ENCODE results near the gene TOLLIP.

Gene TOLLIP

DNA sequence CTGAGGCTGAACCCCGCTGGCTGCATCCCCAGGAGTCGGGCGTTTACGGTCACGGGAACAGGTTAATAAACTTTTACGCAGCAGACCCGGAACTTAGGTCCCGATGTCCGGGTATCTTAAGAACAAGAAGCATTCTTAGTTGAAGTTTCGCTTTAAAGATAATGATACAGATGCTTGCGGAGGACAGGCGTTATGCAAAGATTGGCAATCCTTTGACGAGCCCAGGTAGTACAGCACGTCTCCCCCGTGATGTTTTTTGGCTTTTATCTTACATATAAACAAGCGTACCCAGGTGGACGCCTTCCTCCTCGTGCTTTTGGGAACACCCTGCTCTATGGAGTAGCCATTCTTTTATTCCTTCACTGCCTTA, 871 bp upstream of the TOLLIP start:
- no peak for DNase-seq

DNA sequence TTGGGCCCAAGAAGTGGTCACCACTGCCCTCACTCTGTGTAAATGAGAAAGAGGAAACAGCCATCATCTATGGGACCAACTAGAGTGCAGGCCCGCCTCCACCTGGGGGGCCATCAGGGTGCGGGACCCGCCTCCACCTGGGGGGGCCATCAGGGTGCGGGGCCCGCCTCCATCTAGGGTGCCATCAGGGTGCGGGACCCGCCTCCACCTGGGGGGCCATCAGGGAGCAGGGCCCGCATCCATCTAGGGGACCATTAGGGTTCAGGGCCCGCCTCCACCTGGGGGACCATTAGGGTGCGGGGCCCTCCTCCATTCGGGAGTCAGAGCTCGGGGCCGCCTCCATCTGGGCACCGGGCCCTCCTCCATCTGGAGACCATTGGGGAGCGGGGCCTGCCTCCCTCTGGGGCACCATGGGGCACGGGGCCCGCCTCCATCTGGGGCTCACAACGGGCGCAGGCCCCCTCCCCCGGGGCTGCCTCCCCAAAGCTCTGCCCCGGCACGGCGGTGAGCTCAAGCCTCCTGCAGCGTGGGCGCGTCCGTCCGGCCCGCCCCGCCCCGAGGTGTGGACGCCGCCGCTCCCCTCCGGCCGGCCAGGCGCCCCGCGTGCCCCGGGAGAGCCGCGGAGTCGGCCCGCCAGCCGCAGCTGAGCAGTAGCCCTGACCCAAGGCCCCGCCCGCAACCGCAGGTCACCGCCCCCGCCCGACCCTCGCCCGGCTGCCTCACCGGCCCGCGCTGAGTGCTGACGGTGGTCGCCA, 512 bp downstream of the TOLLIP start:
- DNase-seq = no peak

- DNase-seq = no peak
These were observed 1.3 kb downstream of the TOLLIP start for GRCh38 chr11:1307998-1308742.

- no peak for DNase-seq
These were observed 2.1 kb downstream of the TOLLIP start for GRCh38 chr11:1307163-1307870.

GRCh38 chr11:1306186-1307162, 3.0 kb downstream of the TOLLIP start:
- DNase-seq = no peak

DNA sequence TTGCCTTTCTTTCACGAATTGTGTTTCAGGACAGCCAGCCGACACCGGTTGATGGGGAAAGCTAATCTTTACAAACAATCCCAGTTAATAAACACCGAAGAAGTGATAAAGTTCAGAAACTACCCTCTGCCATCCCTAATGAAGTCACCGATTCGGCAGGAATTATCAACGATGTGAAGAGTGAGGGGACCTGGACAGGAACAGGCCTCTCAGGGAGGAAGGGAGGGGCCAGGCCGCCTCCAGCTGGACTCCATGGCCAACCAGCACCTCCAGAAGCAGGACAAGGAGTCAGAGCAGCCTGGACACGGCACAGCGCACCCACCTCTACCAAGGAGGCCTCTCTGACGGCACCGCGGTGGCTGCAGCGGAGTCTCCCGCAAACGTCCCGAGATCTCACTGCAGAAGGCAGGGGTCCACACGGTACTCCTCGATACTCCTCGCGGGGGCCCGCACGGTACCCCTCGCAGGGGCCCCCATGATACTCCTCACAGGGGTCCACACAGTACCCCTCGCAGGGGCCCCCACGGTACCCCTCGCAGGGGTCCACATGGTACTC, 3.9 kb downstream of the TOLLIP start:
- no peak for DNase-seq

DNA sequence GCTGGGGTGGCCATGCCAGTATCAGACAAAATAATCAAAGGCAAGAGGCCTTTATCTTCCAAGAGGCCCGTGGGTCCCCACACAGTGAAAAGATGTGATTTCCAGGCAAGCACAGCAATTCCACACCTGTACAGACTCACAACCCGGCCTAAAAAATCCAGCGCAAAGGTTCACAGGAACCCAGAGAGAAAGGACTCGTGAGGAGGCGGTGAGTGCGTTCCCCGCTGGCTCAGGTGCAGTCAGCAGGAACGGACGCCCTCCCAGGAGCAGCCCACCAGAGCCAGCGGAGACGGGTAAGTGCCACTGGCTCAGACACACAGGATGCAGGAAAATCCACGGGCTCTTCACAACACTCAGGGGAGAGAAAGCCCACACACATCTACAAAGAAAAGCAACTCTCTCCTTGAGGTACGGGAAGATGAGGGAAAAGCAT, 4.4 kb downstream of the TOLLIP start:
- DNase-seq = no peak

DNA sequence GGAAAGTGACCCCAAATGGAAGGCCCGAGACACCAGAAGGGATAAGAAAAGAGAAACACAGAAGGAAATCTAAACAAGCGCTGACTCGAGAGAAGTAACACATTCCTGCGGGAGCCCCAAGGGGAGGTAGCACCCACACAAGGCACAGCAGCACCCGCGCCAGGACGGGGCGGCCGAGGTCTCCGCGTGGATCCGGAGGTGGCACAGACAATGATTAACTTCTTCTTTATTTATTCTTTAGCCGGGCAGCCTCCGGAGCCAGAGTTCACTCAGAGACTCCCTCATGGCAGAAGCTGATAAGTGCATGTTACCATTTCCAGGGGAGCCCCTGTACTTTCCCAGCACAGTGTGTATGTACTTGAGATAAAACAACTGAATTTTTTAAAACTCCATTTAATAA, 5.1 kb downstream of the TOLLIP start:
- no peak for DNase-seq

- DNase-seq = no peak
These were observed 5.5 kb downstream of the TOLLIP start for GRCh38 chr11:1303973-1304372.

DNA sequence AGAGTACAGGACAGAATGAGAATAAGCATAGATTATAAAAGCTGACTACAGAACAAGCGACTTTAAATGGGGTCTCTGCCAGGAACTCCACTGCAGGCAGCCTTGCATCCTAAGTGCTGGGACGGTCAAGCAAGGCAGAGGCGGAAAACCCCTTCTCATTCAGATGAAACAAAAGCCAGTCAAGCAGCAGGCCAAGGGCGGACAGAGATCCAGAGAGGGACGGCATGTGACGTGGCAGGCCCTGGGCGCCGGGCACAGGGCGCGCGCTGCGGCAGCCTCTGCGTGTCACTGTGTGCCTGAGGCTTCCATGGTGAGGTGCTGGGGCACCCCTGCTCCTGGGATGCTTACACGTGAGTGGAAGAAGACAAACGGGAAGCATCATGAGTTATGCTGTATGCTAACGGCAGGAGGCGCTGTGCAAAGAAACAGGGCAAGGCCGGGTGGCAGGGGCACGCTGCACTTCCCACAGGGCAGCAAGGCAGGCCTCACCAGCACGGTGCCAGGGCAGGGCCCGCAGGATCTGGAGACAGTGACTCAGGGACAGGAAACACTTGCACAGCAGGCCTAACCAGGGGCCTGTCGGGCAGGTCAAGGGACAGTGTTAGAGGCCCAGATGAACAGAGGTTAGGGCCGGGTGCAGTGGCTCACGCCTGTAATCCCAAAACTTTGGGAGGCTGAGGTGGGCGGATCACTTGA, 6.2 kb downstream of the TOLLIP start:
- DNase-seq = no peak

DNA sequence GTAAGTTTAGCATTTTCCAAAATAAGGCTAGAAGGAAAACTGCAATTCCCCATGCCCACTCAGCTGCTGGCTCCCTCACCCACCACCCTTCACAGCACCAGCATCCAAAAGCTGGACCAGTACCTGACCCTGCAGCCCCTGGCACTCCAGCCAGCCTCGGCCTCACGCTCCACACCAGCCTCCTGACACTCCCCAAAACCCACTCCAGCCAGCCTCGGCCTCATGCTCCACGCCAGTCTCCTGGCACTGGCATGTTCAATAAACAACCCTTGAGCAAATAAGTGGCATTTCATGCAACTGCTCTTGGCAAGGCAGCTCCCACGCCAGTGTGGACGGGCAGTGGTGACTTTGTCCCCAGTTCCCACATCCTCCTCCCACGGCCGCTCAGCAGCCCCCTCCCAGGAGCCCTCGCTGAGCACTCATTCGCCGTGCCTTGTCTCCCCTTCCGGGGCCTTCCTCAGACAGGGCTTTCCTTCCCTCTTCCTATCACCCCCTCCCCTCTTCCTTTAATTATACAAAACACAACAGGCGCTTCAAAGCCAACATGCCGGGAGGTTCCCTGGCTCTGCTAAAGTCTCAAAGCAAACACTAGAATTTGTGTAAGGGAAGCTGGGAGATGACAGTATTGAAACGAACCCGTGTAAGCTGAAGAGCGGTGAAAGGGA, 6.8 kb downstream of the TOLLIP start:
- no peak for DNase-seq

- no peak for DNase-seq
These were observed 7.4 kb downstream of the TOLLIP start for GRCh38 chr11:1302041-1302460.

GRCh38 chr11:1301220-1302000, 8.0 kb downstream of the TOLLIP start:
- no peak for DNase-seq

DNA sequence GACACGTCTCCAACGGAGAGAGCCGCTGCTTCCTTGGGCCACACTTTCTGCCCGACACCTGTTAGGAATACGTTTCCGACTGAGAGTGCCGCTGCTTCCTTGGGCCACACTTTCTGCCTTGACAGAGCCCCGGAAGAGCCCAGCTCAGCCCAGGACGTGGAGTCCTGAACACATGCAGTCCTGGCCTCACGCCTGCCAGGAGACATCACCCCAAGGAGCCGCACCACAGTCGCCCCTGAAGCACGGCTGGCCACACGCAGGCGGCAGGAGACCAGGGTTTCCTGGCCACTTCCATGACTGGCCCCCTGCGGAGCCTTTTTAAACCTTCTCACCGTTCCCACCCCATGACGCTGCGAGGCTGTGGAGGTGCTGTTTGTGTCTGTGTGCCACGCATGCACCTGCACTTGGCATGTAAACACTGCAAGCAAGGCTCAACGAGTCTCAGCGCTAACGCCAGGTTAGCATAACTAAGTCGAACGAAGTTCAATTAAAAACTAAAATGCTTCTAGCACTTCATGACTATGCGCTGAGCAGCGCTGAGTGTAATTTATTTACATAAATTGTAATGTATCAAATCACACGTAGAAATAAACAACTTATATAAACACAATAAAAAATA, 8.8 kb downstream of the TOLLIP start:
- no peak for DNase-seq

DNA sequence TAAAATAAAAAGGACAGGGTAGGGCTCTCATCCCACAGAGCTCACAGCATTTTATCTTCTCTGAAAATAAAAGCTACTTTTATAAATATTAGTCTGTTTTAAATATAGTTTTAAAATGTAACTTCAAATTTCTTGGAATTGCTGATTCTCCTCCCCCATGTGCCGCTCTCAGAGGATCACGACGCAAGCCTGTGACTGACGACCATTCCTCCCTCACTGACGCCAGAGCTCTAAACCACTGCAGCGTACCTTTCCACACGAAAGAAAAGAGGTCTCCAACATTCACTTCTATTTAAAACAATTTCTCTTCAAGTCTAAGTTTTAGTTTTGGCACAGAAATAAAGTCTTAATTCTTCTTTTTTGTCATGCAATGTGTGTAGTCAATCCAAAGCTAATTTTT, 9.3 kb downstream of the TOLLIP start:
- no peak for DNase-seq

- DNase-seq = no peak
These were observed 9.8 kb downstream of the TOLLIP start for GRCh38 chr11:1299621-1300020.

DNA sequence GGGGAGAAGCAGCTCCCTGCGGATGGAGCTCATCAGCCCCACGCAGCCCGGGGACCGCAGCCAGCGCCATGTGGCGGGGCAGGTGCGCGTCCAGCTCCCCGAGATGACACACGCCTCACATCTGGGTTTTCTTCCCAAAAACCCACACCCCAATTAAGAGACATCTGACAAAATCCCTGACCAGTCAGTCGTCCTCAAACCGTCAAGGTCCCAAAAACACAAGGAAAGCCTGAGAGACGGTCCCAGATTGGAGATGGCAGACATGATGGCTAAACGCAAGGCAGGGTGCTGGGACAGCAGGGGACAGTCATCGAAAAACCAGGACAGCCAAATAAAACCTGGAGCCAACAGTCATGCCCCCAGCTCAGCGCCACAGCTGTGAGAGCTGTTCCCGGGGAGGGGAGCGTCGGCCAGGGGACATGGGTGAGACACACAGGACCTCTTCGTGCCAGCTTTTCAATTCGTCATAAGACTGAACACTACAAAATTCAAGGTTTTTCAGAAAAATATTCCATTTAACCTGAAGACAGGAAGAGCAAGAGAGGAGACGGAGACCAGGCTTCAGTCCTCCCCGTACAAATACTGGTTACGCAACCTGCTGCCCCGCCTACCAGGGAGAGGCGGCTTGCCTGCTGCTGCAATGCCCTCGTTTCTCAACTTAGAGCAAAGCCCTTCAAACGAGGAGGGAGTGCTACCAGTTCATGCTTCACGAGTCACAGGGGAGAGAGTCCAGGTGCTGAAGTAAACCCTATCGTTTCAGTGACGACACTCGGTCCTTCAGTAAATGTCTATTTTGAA, 10.5 kb downstream of the TOLLIP start:
- DNase-seq = no peak

DNA sequence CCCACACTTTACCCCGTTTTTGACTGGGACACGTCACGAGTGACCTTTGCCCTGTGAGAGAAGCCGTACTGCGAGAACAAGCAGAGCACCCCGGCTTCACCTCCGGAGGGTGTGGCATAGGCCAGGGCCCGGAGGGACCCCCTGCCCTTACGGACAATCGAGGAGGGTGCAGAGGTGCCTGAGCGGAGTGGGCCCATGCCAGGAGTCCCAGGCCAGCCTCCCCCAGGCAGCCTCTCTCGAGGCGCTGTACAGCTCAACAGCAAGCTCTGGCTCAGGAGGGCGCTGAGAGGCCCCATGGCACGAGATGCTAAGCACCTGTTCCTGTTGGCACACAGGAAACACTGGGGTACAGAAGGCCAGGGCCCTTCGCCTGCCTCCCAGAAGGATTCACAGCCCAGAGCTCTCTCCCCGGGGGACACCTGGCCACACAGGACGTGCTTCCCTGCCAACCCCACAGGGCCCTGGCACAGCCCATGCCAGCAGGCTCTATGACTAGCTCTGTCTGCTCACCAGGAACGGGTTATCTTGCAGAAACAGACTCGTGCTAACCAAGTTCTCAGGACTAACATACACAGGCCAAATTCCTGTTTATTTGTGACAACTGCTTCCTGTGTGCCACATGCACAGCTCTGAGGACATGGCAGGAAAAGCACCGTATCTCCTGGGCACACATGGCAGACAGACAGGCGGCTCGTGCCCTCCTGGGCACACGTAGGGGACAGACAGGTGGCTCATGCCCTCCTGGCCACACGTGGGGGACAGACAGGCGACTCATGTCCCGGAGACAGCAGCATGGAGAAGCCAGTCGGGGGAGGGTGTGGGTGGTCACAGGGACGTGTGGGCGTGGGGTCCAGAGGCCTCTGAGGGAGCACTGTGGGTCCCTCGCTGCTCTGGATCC, 11.6 kb downstream of the TOLLIP start:
- DNase-seq = no peak

Measured in stimulated activated CD4-positive, alpha-beta T cell treated with anti-CD3 and anti-CD28 coated beads, Interleukin-12 subunit alpha, Interleukin-12 subunit beta, amount 100 ng/mL, for 4 hours (primary cell).